NB4 (cell line): Measurements from ENCODE around the gene MEGF6.

Source experiments
- CTCF ChIP-seq: IDR thresholded peaks from one replicate; pipeline ENCODE4 v1.5.1; 2012; ENCODE audit warnings: low read depth, low read length
- MAX ChIP-seq: IDR thresholded peaks from 2 replicates; pipeline ENCODE4 v1.6.1; 2011; ENCODE audit warnings: low read depth, low read length
- POLR2A ChIP-seq: IDR thresholded peaks from 2 replicates; pipeline ENCODE4 v1.6.1; 2011; ENCODE audit warnings: mild to moderate bottlenecking; ENCODE audit not compliant: insufficient read length; ENCODE audit errors: extremely low read depth

- TF ChIP-seq CTCF = no peak
- TF ChIP-seq MAX = no peak
- no peak for TF ChIP-seq POLR2A
These were observed 101.6 kb downstream of the MEGF6 start for GRCh38 chr1:3509721-3510120.
